Activated naive CD4-positive, alpha-beta T cell treated with anti-CD3 and anti-CD28 coated beads for 36 hours (primary cell): ENCODE data around the gene NPTXR. TPM values are rescaled to one million over a fixed set of nuclear protein-coding genes. Genes with fewer than 3 reads are reported as not detected.

ENCODE experiments used
- CTCF ChIA-PET: fragments of 350-600 bp; sonication (Branson Sonifier 250); formaldehyde crosslinking; loops from one replicate; lab custom pipeline; 2021; ENCODE audit warnings: antibody characterized with exemption; lab: Charles Lee
- DNase-seq: peaks from one replicate; pipeline ENCODE4 v3.0.0-alpha.2; 2020
- H3K27ac Mint-ChIP-seq: one replicate; pipeline ENCODE4 v1.8.0; 2021; ENCODE audit warnings: mild to moderate bottlenecking, mixed read lengths
- H3K27me3 Mint-ChIP-seq: one replicate; pipeline ENCODE4 v1.8.0; 2021; ENCODE audit warnings: low read depth, mixed read lengths
- H3K36me3 Mint-ChIP-seq: one replicate; pipeline ENCODE4 v1.8.0; 2021; ENCODE audit warnings: low read depth, mixed read lengths
- H3K4me1 Mint-ChIP-seq: one replicate; pipeline ENCODE4 v1.8.0; 2021; ENCODE audit warnings: low read depth, mixed read lengths
- H3K4me3 Mint-ChIP-seq: one replicate; pipeline ENCODE4 v1.8.0; 2021; ENCODE audit warnings: mild to moderate bottlenecking, moderate library complexity, mixed read lengths
- H3K9me3 Mint-ChIP-seq: one replicate; pipeline ENCODE4 v1.8.0; 2021; ENCODE audit warnings: mixed read lengths
- intact Hi-C: fragments of 100-400 bp; cut with micrococcal nuclease; formaldehyde crosslinking; loops from one replicate; pipeline ENCODE4 v1.15.1; 2023
- total RNA-seq, 2 experiments: library from RNA; stranded (reverse); gene quantifications; one replicate each; pipeline ENCODE4 v1.2.3, GENCODE V29; 2021

NPTXR gene
- total RNA-seq, 2 experiments from 2014 or later: 1.4 to 1.5 TPM

DNA sequence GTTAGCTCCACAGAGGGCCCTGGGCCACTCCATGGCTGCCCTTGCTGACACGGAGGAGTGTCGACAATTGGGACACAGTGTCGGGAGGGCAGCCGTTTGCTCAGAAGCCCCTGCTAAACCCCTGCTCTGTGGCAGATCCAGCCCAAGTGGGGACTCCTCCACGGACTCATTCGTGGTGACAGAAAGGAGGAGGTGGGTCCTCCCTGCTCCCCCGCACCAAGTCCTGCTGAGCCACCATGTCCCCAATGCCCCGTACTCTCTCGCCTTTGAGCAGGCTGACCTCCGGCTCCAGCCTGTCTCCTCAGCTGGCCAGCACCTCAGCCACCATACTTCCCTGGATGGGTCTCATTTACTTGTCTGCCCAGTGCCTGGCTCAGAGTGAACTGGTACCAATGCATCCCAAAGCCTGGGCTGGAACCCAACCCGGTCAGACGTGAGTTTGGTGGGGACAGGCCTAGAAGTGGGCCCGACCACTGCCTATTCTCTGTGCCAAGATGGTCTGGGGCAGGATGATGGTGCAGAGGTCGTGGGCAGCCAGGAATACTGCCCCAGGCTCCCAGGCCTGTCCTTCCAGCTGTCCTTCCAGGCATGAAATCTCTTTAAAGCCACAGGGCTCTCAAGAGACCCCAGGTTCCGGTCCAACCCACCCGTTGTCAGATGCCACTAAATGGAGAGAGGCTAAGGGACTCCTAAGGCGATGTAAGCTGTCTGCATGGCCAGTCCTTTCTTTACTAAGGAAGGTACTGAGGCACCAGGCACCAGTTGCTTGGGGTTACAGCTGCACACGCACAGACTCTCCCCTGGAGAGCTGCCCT is 23.9 kb upstream of the NPTXR start:
- Mint-ChIP-seq H3K36me3 (peaks cover 29% of the 10 kb centered on the region), H3K27me3 (no peaks in the 10 kb centered on the region), H3K4me3 (no peak overlapping the region), H3K9me3 (no peaks in the 10 kb centered on the region), H3K4me1 (peaks cover 41% of the 10 kb centered on the region), H3K27ac (peak overlapping the region; percentile 46)
- CTCF ChIA-PET: interaction anchor here (1.1 to 3.9 kb wide), 4 partner anchors 100 to 271 kb away, joined by 3 to 27 read pairs (median 4); no protein-coding TSS in a partner anchor
- intact Hi-C loops: loop anchor here (2.0 kb wide), 1 partner anchor 109 kb away; no protein-coding TSS in a partner anchor
- no peak for DNase-seq

DNA sequence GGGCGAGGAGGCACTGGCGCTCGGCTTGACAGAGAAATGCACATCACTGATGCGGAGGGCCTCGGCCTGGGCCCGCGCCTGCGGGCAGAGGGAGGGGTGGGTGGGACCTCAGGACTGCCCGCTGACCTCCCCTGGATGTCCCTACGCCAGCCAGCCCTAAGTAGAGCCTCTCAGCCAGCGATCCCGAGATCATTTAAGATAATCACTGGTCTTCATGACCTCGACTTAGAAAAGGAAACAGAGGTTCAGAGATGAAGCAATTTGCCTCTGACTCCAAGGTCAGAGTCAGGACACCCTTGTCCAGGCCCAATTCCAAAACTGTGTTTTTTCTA is 23.3 kb upstream of the NPTXR start:
- no peak overlapping the region for H3K27ac Mint-ChIP-seq
- peaks cover 37% of the 10 kb centered on the region for H3K4me1 Mint-ChIP-seq
- no peaks in the 10 kb centered on the region for H3K9me3 Mint-ChIP-seq
- H3K27me3 Mint-ChIP-seq: no peaks in the 10 kb centered on the region
- CTCF ChIA-PET: interaction anchor here (1.1 to 3.9 kb wide), 2 partner anchors 100 to 136 kb away, joined by 5 to 27 read pairs; no protein-coding TSS in a partner anchor
- no peak for DNase-seq
- intact Hi-C loops: no loop called here
- H3K4me3 Mint-ChIP-seq: no peak overlapping the region
- H3K36me3 Mint-ChIP-seq: peaks cover 29% of the 10 kb centered on the region

DNA sequence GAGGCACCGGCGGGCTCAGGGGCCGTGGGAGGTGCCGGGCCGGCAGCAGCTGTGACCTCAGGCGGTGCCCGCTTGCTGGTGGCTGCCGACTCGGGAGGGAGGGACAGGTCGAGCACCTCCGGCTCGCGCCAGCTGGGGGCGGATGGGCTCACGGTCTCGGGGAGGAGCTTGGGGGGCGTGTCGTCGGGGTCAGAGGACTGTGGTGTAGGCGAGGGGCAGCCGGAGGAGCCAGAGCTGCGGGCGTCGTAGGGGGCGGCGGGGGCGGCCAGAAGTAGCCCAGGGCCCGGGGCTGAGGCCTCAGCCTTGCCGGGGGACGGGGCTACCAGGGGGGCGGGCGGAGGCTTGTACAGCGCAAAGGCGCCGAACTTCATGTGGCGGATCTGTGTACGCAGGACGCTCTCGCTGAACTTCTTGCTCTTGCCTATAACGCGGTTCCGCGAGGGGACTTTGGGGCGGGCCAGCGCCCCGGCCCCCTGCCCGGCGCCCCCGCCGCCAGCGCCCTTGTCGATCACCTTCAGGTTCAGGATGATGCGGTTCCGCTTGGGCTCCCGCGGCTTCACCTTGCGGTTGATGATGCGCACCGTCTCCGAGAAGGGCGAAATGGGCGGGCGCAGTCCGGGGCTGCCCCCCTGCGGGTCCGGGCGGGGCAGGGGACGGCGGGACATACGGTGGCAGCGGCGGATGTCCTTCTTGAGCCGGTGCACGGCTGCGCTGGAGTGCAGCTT is 22.7 kb upstream of the NPTXR start:
- H3K36me3 Mint-ChIP-seq: peaks cover 28% of the 10 kb centered on the region
- peaks cover 37% of the 10 kb centered on the region for H3K4me1 Mint-ChIP-seq
- DNase-seq: no peak
- no peaks in the 10 kb centered on the region for H3K9me3 Mint-ChIP-seq
- intact Hi-C loops: no loop called here
- CTCF ChIA-PET: interaction anchor here (1.1 to 3.9 kb wide), 2 partner anchors 99 to 137 kb away, joined by 5 to 27 read pairs; no protein-coding TSS in a partner anchor
- no peak overlapping the region for H3K4me3 Mint-ChIP-seq
- no peaks in the 10 kb centered on the region for H3K27me3 Mint-ChIP-seq
- no peak overlapping the region for H3K27ac Mint-ChIP-seq

DNA sequence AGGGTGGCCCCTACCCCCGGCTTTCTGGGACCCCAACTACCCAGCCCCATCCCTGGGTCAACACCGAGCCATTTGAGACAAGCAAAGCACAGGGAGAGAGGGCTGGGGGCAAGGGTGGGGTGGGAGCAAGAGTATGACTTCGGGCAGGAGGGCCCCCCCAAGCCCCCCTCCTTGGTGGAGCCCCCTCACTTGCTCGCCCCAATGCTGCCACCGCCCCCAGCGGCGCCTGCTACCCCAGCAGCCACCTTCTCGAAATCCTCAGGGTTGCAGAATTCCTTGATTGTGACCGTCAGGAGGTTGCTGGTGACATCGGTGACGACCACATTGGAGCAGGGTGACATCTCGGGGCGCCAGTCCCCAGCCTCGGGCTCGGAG is 22.2 kb upstream of the NPTXR start:
- no peak for DNase-seq
- CTCF ChIA-PET: no interaction called here
- H3K27ac Mint-ChIP-seq: no peak overlapping the region
- H3K27me3 Mint-ChIP-seq: no peaks in the 10 kb centered on the region
- no peaks in the 10 kb centered on the region for H3K9me3 Mint-ChIP-seq
- no peak overlapping the region for H3K4me3 Mint-ChIP-seq
- intact Hi-C loops: no loop called here
- H3K36me3 Mint-ChIP-seq: peaks cover 27% of the 10 kb centered on the region
- H3K4me1 Mint-ChIP-seq: peaks cover 37% of the 10 kb centered on the region

DNA sequence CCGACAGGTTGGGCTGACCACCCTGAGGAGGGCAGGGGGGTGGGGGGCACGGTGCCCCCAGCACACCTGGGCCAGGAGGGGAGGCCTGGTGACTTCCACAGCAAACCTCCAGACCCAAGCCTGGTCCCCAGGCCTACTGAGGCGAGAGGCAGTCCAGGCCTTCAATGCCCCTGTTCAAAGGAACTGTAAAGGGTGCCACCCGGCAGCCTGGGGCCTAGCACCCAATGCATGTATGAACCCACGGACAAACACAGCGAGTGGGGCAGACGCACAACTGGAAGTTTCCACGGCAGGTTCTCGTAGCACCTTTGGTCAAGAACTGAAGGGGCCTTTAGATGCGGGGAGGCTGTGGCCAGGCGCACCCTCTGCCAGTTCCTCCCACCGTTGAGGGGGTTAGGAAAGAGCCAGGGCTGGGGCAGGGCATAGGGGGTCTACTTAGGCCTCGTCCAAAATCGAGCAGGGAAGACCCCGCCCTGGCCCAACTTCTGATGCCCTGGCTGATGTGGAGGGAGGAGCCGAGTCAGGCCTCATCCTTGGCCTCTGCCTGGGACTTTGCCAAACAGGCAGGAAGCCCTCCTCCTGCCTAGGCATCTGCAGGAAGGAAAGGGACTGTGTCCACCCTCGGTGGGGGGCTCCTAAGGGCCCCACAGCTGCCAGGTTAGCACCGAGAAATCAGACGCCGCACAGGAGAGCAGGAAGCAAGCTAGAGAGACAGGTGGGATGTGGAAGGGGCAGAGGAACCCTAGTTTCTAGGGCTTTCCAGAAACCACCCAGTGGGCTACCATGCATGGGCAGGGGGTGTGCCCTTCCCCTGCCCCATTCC is 21.6 kb upstream of the NPTXR start:
- intact Hi-C loops: no loop called here
- no peak for DNase-seq
- Mint-ChIP-seq H3K27me3 (no peaks in the 10 kb centered on the region), H3K4me1 (peaks cover 33% of the 10 kb centered on the region), H3K9me3 (no peaks in the 10 kb centered on the region), H3K36me3 (peaks cover 22% of the 10 kb centered on the region), H3K27ac (no peak overlapping the region), H3K4me3 (no peak overlapping the region)
- CTCF ChIA-PET: no interaction called here

DNA sequence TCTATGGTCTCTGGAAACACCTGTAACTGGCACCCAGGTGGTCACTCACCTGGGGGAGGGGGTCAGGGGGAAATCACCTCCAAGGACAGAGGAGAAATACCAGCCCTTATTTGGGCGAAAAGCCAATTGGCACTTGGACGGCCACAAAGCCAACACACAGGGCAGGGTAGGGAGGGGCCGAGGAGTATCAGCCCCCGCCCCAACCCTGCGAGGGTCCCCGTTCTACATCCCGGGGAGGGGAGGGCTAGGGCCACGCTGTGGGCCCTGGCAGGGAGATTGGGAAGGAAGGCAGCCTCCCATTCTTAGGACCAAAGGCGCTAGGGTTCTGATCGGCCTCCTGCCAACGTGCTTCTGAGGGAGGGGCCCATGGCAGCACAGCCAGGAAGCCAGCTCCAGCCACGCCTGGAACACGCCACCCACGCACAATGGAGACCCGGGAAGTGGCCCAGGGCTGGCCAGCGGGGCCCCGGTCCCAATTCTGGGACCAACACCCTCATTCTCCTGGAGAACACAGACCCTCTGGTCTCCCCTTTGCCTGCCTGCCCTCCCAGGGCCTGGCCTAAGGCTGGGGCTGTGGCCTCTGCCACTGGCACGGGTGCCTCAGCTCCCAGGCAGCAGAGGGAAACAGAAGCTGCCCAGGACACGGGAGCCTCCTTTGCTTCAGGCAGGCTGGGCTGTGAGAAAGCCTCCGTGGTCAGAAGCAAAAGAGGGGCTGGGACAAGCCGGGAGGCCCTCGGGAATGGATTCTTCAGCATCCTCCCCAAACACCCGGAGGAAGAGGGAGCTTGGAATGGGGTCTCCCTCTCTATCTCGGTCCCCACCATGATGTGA is 20.7 kb upstream of the NPTXR start:
- H3K27me3 Mint-ChIP-seq: no peaks in the 10 kb centered on the region
- H3K9me3 Mint-ChIP-seq: no peaks in the 10 kb centered on the region
- peaks cover 13% of the 10 kb centered on the region for H3K36me3 Mint-ChIP-seq
- no peak overlapping the region for H3K27ac Mint-ChIP-seq
- intact Hi-C loops: no loop called here
- CTCF ChIA-PET: no interaction called here
- no peak for DNase-seq
- H3K4me3 Mint-ChIP-seq: no peak overlapping the region
- peaks cover 25% of the 10 kb centered on the region for H3K4me1 Mint-ChIP-seq

DNA sequence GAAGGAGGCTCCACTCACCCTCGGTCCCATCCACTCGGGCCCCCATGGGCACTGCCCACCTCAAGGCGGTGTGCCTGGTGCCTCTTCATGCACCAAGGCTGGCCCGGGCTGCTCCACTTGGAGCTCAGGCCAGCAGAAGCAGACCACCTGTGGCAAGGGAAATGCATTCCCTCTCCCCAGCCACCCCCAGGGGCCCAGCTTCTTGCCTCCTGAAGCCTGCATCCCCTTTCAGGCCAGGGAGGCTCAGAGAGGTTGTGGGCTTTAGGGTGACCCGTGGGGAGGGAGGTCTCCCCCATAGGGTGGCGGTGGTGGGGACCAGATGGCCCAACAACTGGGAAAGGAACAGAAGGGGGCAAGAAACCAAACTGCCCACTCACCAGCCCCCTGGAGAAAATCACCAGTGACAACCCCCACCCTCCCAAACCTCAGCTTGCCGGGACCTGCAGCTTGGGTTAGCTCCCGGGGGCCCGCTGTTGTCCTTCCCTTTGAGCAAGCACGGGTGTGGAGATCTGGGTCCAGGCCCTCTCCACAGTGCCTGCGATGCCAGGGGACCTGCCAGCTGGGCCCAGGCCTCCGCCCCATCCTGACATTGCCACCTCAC is 19.8 kb upstream of the NPTXR start:
- H3K4me1 Mint-ChIP-seq: peaks cover 16% of the 10 kb centered on the region
- no peaks in the 10 kb centered on the region for H3K9me3 Mint-ChIP-seq
- no peak overlapping the region for H3K27ac Mint-ChIP-seq
- no peak overlapping the region for H3K4me3 Mint-ChIP-seq
- intact Hi-C loops: no loop called here
- H3K36me3 Mint-ChIP-seq: peaks cover 6% of the 10 kb centered on the region
- CTCF ChIA-PET: no interaction called here
- H3K27me3 Mint-ChIP-seq: no peaks in the 10 kb centered on the region
- DNase-seq: no peak

DNA sequence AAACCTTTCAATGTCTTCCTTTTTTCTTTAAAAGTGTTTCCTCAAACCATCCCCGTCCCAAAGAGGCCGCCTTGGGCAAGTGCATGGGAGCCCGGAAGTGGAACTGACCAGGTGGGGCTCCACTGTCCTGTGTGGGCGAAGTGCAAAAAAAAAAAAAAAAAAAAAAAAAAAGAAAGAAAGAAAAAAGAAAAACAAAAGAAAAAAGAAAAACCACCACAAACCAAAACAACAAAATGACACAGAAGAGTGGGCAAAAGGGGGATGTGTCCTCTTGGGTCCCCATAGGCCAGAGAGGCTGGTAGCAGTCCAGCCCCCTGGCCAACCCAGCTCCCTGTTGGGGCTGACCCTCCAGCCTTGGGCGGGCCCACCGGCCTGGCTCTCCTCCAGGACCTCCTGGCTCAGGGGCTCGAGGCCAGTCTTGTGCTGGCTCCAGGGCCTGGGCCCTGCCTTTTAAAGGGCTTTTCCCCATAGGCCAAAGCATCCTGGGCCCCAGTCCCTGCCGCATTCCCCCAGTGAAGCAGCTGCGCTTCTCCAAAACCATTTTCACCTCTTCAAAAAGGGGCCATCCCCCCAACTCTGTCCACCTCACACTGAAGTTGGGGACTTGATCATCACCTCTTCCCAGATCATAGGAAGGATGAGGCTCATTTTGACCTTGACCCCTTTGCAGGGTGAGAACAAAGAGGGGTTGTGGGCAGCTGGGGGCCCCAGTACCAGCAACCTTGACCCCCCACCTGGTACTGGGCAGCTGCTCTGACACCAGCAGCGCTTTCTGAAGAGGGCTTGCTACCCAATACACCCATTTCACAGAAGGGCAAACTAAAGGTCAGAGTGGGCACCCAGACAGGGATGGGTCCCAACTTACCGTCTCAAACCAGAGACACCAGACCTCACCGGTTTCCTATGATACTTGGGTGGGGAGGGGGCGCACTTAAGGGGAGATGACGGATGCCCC is 18.8 kb upstream of the NPTXR start:
- CTCF ChIA-PET: no interaction called here
- no peaks in the 10 kb centered on the region for H3K27me3 Mint-ChIP-seq
- no peak for DNase-seq
- H3K4me1 Mint-ChIP-seq: peaks cover 7% of the 10 kb centered on the region
- H3K27ac Mint-ChIP-seq: no peak overlapping the region
- intact Hi-C loops: no loop called here
- H3K9me3 Mint-ChIP-seq: no peaks in the 10 kb centered on the region
- H3K36me3 Mint-ChIP-seq: no peaks in the 10 kb centered on the region
- no peak overlapping the region for H3K4me3 Mint-ChIP-seq

DNA sequence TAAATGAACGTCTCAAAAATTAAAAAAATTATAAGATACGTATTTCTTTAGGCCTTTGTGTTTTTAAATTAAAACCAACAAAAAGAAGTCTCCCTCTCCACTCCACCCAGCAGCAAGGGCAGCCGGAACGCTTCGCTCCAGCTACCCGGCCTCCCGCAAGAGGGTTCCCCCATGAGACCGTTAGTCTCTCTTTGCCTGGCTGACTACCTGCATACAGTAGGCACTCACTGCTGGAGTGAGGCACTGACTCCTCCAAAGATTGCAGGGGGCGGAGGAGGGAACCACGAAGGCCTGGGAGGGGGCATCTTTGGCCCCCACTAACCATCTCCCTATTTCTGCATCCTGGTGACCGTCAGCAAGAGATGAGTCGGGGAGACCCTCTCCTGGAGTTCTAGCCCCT is 18.1 kb upstream of the NPTXR start:
- Mint-ChIP-seq H3K4me1 (peaks cover 4% of the 10 kb centered on the region), H3K27me3 (no peaks in the 10 kb centered on the region), H3K4me3 (no peak overlapping the region), H3K36me3 (no peaks in the 10 kb centered on the region), H3K9me3 (no peaks in the 10 kb centered on the region), H3K27ac (no peak overlapping the region)
- intact Hi-C loops: no loop called here
- DNase-seq: no peak
- CTCF ChIA-PET: interaction anchor here (1.4 kb wide), 1 partner anchor 8 kb away, joined by 6 read pairs; no protein-coding TSS in a partner anchor

DNA sequence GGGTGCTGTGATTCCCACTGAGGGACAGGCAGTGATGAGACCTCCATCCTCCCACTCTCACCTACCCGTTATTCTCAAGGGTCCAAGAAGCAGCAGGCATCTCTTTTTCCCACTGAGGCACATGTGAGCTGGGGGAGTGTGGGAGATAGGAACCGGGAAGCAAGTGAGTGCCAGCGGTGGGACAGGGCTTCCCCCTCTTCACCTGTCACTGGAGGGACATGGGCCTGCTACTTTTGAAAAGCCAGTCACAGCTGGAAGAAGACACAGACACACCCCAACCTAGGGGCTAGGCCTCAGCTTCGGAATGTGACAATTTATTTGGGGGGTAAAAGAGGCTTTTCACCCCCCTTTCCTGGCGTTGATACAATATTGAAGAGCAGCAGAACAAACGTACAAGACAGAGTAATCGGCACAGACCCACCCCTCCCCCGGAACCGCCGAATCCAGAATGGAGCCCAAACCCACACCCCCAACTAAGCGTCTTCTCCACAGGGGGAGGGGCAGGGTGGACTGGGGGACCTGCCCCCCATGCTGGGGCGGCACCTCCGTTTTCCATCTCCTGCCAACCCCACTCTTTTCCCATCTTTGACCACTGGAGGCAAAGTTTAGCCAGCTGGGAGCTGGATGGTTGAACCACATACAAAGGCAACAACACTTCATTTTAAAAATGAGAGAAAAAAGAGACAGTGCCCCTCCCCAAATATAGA is 17.5 kb upstream of the NPTXR start:
- Mint-ChIP-seq H3K27ac (no peak overlapping the region), H3K4me3 (no peak overlapping the region), H3K4me1 (peaks cover 4% of the 10 kb centered on the region), H3K9me3 (no peaks in the 10 kb centered on the region), H3K36me3 (no peaks in the 10 kb centered on the region), H3K27me3 (no peaks in the 10 kb centered on the region)
- no peak for DNase-seq
- intact Hi-C loops: no loop called here
- CTCF ChIA-PET: interaction anchor here (0.6 to 1.4 kb wide), 2 partner anchors 9 to 237 kb away, joined by 3 to 6 read pairs; no protein-coding TSS in a partner anchor
